ENCODE results near the gene POU2F2. TPM values are rescaled to one million over a fixed set of nuclear protein-coding genes. Genes with fewer than 3 reads are reported as not detected.
A peak's percentile ranks its signal among the peaks of the same experiment; 100 is the strongest.

POU2F2 gene
- polyA plus RNA-seq, 2 of the 4 experiments (the other 2 are of a cell fraction) = 0.16 to 0.28 TPM

DNA sequence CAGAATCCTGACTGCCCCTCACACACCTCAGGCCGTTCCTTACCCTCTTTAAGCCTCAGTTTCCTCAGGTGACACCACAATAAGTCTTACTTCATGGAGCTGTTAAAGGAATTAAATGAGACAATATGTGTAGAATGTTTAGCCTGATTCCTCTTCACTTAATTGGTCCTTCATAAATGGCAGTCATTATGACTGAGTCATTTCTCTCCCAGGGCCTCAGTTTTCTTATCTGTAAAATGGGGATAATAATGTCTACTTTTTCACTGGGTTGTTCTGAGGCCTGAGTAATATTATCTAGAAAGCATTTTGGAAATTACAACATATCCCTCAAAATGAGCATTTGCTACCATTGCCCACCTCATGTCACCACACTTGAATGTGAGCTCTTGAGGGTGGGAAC lies 21.6 kb downstream of the POU2F2 start:
- TF ChIP-seq KDM1A (IDR thresholded peaks at IDR 0.05; ENCODE audit: low read depth) = peak; percentile 72; the same call in 1 of the 2 replicates
- no peak for TF ChIP-seq MYC (IDR thresholded peaks at IDR 0.05; ENCODE audit: borderline replicate concordance, low read length)
- peak; percentile 32; the same call in 1 of the 2 replicates for TF ChIP-seq NFE2L2 (conservative IDR thresholded peaks at IDR 0.05; ENCODE audit: low read length)
- TF ChIP-seq RCOR1 (IDR thresholded peaks at IDR 0.05; ENCODE audit: low read depth, low read length) = peak; percentile 42
- Histone ChIP-seq H3K4me2 (no peak overlapping the region), H3K9me3 (no peaks in the 10 kb centered on the region), H3K27ac (no peak overlapping the region), H3K4me3 (no peak overlapping the region), H3K4me1 (peaks cover 28% of the 10 kb centered on the region)
- ChIA-PET CTCF (interaction anchor here (0.7 to 32.8 kb wide), 18 partner anchors 8 to 469 kb away, joined by 3 to 678 read pairs (median 24); partner anchors contain the start of genes GSK3A and POU2F2), POLR2A (interaction anchor here (1.2 kb wide), 1 partner anchor 132 kb away, joined by 7 read pairs; no protein-coding TSS in a partner anchor)
- WGBS (ENCODE audit: missing lambda C conversion rate) = 54% methylated on average over 1 of the region's 1 CpG
- FAIRE-seq (peak; percentile 91), ATAC-seq (no peak), DNase-seq (ENCODE audit: low read depth in 1 of 2, low spot score in 1 of 2) (no peak)

DNA sequence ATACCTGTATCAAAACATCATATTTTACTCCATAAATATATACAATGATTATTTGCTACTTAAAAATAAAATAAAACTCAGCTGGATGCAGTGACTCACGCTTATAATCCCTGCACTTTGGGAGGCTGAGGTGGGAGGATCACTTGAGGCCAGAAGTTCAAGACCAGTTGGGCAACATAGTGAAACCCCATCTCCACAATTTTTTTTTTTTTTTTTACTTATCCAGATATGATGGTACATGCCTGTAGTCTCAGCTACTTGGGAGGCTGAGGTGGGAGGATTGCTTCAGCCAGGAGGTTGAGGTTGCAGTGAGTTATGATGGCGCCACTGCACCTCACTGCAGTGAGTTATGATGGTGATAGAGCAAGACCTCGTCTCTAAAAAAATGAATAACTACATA lies 22.4 kb downstream of the POU2F2 start:
- Histone ChIP-seq H3K27ac (no peak overlapping the region), H3K4me1 (peaks cover 28% of the 10 kb centered on the region), H3K4me2 (no peak overlapping the region), H3K9me3 (no peaks in the 10 kb centered on the region), H3K4me3 (no peak overlapping the region)
- CTCF ChIA-PET = interaction anchor here (0.7 to 32.8 kb wide), 27 partner anchors 8 to 340 kb away, joined by 3 to 678 read pairs (median 16); partner anchors contain the start of genes GSK3A, PAFAH1B3, POU2F2 and PRR19
- DNase-seq (ENCODE audit: low read depth in 1 of 2, low spot score in 1 of 2) (no peak), FAIRE-seq (no peak), ATAC-seq (no peak)
- 69% methylated on average over 3 of the region's 3 CpGs for WGBS (ENCODE audit: missing lambda C conversion rate)
- TF ChIP-seq NPAS2 (CRISPR knock-in tag; IDR thresholded peaks at IDR 0.05; ENCODE audit: borderline replicate concordance) (no peak), FOSL2 (IDR thresholded peaks at IDR 0.05) (no peak), FOSL2 (CRISPR knock-in tag; IDR thresholded peaks at IDR 0.05) (0 out of 2 replicates have a peak, but pooled peaks have one; percentile 5)
- POLR2A ChIA-PET = interaction anchor here (0.7 to 1.2 kb wide), 2 partner anchors 79 to 133 kb away, joined by 7 read pairs; no protein-coding TSS in a partner anchor

DNA sequence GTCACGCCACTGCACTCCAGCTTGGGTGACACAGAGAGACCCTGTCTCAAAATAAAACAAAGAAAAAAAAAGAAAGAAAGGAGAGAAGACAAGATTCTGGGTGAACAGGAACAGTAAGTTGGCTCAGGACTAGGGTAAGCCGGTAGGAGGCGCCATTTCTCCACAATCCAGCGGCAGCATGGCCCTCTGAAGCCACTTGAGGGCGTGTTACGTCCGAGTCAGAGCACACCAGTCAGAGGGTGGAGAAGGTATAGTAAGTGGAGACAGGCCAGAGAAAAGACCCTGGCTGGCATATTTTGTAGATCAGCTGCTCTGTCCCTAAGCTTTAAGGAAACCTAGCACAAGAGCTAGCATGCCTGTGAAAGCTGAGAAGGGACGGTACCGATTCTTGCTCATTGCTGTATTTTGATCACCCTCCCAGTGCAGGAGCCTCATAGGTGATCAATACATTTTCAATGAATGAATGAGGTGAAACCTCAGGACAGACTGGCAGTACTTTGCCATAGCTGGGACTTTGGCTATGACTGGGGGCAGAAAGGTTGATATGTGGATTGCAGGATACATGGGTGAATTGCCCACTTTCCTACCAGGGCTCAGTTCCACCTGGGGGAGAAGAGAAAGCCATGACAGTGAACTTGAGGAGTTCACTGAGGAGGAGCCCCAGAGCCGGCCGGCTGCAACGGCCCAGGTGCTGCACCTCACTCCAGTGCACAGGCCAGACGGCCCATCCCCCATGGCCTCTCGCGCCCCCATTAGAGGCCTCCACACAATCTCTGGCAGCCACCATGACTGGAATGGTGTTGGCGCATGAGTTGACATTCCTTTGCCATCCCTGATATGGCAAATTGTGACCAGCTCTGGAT lies 23.5 kb downstream of the POU2F2 start:
- FAIRE-seq = peak; percentile 100
- POLR2A ChIA-PET = no interaction called here
- 0 out of 2 replicates have a peak, but pooled peaks have one; percentile 11 for TF ChIP-seq ESRRA (IDR thresholded peaks at IDR 0.05; ENCODE audit: borderline replicate concordance, low read length)
- TF ChIP-seq JUN (IDR thresholded peaks at IDR 0.05) = 0 out of 5 replicates have a peak, but pooled peaks of 1 of the 2 experiments have one; percentile 32
- TF ChIP-seq JUNB (IDR thresholded peaks at IDR 0.05) = no peak
- TF ChIP-seq EP300 (IDR thresholded peaks at IDR 0.05) = no peak
- no peak for TF ChIP-seq RNF2 (IDR thresholded peaks at IDR 0.05; ENCODE audit: borderline replicate concordance, low read depth)
- TF ChIP-seq MYC (IDR thresholded peaks at IDR 0.05; ENCODE audit: borderline replicate concordance, low read length) = peak; percentile 63
- TF ChIP-seq ZSCAN20 (CRISPR knock-in tag; IDR thresholded peaks at IDR 0.05) = no peak
- TF ChIP-seq CBX8 (IDR thresholded peaks at IDR 0.05) = no peak
- TF ChIP-seq RAD21 (conservative IDR thresholded peaks at IDR 0.05 in 1 of 2, IDR thresholded peaks at IDR 0.05 in 1 of 2) = peak; percentile 100
- peak; percentile 34 for TF ChIP-seq MAFK (IDR thresholded peaks at IDR 0.05; ENCODE audit: partially characterized antibody)
- TF ChIP-seq SMC3 (IDR thresholded peaks at IDR 0.05) = peak; percentile 99
- TF ChIP-seq HOXB13 (CRISPR knock-in tag; IDR thresholded peaks at IDR 0.05; ENCODE audit: low read depth) = no peak
- TF ChIP-seq, protein P1, sequence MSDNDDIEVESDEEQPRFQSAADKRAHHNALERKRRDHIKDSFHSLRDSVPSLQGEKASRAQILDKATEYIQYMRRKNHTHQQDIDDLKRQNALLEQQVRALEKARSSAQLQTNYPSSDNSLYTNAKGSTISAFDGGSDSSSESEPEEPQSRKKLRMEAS (IDR thresholded peaks at IDR 0.05) = peak; percentile 69
- TF ChIP-seq, protein P2, sequence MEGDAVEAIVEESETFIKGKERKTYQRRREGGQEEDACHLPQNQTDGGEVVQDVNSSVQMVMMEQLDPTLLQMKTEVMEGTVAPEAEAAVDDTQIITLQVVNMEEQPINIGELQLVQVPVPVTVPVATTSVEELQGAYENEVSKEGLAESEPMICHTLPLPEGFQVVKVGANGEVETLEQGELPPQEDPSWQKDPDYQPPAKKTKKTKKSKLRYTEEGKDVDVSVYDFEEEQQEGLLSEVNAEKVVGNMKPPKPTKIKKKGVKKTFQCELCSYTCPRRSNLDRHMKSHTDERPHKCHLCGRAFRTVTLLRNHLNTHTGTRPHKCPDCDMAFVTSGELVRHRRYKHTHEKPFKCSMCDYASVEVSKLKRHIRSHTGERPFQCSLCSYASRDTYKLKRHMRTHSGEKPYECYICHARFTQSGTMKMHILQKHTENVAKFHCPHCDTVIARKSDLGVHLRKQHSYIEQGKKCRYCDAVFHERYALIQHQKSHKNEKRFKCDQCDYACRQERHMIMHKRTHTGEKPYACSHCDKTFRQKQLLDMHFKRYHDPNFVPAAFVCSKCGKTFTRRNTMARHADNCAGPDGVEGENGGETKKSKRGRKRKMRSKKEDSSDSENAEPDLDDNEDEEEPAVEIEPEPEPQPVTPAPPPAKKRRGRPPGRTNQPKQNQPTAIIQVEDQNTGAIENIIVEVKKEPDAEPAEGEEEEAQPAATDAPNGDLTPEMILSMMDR (IDR thresholded peaks at IDR 0.05) = peak; percentile 100
- TF ChIP-seq, protein P3, sequence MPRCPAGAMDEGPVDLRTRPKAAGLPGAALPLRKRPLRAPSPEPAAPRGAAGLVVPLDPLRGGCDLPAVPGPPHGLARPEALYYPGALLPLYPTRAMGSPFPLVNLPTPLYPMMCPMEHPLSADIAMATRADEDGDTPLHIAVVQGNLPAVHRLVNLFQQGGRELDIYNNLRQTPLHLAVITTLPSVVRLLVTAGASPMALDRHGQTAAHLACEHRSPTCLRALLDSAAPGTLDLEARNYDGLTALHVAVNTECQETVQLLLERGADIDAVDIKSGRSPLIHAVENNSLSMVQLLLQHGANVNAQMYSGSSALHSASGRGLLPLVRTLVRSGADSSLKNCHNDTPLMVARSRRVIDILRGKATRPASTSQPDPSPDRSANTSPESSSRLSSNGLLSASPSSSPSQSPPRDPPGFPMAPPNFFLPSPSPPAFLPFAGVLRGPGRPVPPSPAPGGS (IDR thresholded peaks at IDR 0.05) = no peak
- TF ChIP-seq, protein P4, sequence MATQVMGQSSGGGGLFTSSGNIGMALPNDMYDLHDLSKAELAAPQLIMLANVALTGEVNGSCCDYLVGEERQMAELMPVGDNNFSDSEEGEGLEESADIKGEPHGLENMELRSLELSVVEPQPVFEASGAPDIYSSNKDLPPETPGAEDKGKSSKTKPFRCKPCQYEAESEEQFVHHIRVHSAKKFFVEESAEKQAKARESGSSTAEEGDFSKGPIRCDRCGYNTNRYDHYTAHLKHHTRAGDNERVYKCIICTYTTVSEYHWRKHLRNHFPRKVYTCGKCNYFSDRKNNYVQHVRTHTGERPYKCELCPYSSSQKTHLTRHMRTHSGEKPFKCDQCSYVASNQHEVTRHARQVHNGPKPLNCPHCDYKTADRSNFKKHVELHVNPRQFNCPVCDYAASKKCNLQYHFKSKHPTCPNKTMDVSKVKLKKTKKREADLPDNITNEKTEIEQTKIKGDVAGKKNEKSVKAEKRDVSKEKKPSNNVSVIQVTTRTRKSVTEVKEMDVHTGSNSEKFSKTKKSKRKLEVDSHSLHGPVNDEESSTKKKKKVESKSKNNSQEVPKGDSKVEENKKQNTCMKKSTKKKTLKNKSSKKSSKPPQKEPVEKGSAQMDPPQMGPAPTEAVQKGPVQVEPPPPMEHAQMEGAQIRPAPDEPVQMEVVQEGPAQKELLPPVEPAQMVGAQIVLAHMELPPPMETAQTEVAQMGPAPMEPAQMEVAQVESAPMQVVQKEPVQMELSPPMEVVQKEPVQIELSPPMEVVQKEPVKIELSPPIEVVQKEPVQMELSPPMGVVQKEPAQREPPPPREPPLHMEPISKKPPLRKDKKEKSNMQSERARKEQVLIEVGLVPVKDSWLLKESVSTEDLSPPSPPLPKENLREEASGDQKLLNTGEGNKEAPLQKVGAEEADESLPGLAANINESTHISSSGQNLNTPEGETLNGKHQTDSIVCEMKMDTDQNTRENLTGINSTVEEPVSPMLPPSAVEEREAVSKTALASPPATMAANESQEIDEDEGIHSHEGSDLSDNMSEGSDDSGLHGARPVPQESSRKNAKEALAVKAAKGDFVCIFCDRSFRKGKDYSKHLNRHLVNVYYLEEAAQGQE (IDR thresholded peaks at IDR 0.05) = no peak
- TF ChIP-seq, protein P5, sequence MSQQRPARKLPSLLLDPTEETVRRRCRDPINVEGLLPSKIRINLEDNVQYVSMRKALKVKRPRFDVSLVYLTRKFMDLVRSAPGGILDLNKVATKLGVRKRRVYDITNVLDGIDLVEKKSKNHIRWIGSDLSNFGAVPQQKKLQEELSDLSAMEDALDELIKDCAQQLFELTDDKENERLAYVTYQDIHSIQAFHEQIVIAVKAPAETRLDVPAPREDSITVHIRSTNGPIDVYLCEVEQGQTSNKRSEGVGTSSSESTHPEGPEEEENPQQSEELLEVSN (IDR thresholded peaks at IDR 0.05; ENCODE audit: borderline replicate concordance, low read depth) = no peak
- TF ChIP-seq RFX5 (IDR thresholded peaks at IDR 0.05) = no peak

More for the DNA sequence above, 23.5 kb downstream of the POU2F2 start:
- ATAC-seq (peak; percentile 81 to 91), DNase-seq (ENCODE audit: low read depth in 1 of 2, low spot score in 1 of 2) (peak; percentile 95 to 98)
- H3K4me2 ChIP-seq = no peak overlapping the region
- no peaks in the 10 kb centered on the region for H3K9me3 ChIP-seq
- CTCF ChIA-PET = interaction anchor here (0.6 to 32.8 kb wide), 102 partner anchors 10 to 1392 kb away, joined by 3 to 678 read pairs (median 5); partner anchors contain the start of genes CXCL17, ERF, GSK3A and PAFAH1B3
- peak overlapping the region in 1 of 2 experiments; percentile 11; a peak in 1 of 6 replicates for H3K27ac ChIP-seq
- peaks cover 18% of the 10 kb centered on the region for H3K4me1 ChIP-seq
- H3K4me3 ChIP-seq = no peak overlapping the region
- 26% methylated on average over 16 of the region's 16 CpGs for WGBS (ENCODE audit: missing lambda C conversion rate)
